NCI-H226 (cell line): Measurements from ENCODE around the gene TEKTIP1.

Source experiments
- DNase-seq: peaks from one replicate; pipeline ENCODE4 v3.0.0-alpha.2; 2015

Gene TEKTIP1

GRCh38 chr19:3586707-3587346 is 47.9 kb downstream of the TEKTIP1 start:
- no peak for DNase-seq

GRCh38 chr19:3589439-3589838 is 50.5 kb downstream of the TEKTIP1 start:
- no peak for DNase-seq

- no peak for DNase-seq
These were observed 51.0 kb downstream of the TEKTIP1 start for GRCh38 chr19:3589949-3590348.

- DNase-seq = no peak
These were observed 52.2 kb downstream of the TEKTIP1 start for GRCh38 chr19:3590991-3591659.

GRCh38 chr19:3591876-3592613 is 53.1 kb downstream of the TEKTIP1 start:
- no peak for DNase-seq

- DNase-seq = no peak
These were observed 54.2 kb downstream of the TEKTIP1 start for GRCh38 chr19:3593156-3593555.
